WERI-Rb-1 (cell line): ENCODE measurements around the gene ZNF700.
"Not testable (repeated sequence)": the region's sequence is repeated elsewhere in the genome, so short reads cannot be mapped to it uniquely, and the experiment has no call there.

Source experiments
- DNase-seq: peaks from one replicate; pipeline ENCODE4 v3.0.0-alpha.2; 2020
- H3K27ac ChIP-seq: fragments of 250-450 bp; sonication (Bioruptor Pico); 2 replicates; pipeline ENCODE4 v1.5.1; 2020; ENCODE audit warnings: mild to moderate bottlenecking, moderate library complexity
- H3K27me3 ChIP-seq: fragments of 250-450 bp; sonication (Bioruptor Pico); 2 replicates; pipeline ENCODE4 v1.5.1; 2021; ENCODE audit warnings: mild to moderate bottlenecking, low read depth, moderate library complexity; ENCODE audit not compliant: insufficient read depth, severe bottlenecking
- H3K36me3 ChIP-seq: fragments of 250-450 bp; sonication (Bioruptor Pico); 2 replicates; pipeline ENCODE4 v1.5.1; 2020; ENCODE audit warnings: mild to moderate bottlenecking, moderate library complexity
- H3K4me3 ChIP-seq: 2 replicates; pipeline ENCODE4 v1.5.1; 2011; ENCODE audit warnings: low read depth, mild to moderate bottlenecking, control low read depth, low read length
- H3K9me3 ChIP-seq: fragments of 250-450 bp; sonication (Bioruptor Pico); 2 replicates; pipeline ENCODE4 v1.5.1; 2021; ENCODE audit warnings: mild to moderate bottlenecking, moderate library complexity; ENCODE audit not compliant: severe bottlenecking
- TF ChIP-seq, protein P1 (sequence below): IDR thresholded peaks from 2 replicates; pipeline ENCODE4 v1.5.1; 2011; ENCODE audit warnings: low read depth, mild to moderate bottlenecking, control low read depth, inconsistent platforms, low read length

ZNF700 gene

DNA sequence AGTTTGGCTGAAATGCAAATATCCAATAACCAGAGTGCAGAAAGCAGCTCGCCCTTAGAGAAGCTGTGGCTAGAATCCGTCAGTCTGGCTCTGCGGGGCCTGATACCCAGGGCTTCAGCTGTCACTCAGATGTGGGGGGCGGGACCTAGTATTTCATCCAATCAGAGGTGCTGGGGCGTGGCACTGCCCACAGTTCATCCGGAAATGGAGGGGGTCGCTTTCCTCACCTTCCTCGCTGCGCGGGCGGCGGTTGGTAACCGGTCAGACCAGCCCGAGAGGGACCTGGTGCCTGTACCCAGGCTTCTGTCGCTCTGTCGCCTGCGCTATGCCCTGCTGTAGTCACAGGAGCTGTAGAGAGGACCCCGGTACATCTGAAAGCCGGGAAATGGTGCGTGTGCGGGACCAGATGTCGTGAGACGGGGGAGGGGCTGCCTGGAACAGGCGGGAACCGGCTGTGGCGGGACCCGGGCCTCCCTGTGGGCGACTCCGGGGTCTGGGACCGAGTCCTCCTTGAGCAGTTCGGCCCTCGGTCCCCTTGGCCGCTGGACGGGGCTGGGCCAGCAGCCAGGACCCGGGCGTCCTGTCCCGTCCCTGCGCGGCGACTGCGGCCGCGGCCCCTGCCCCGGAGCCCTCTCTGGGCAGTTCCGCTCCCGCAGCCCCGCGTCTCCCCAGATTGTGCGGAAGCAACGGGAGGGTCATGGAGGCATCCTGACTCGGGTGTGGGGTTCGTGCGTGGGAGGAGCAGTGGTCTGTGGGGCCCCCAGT is at the start of gene ZNF700:
Gene ZNF700 (plus strand): TSS at position 222 of the 765 bp plus-strand sequence. CDS start 104 bp downstream, at position 326.
- no peaks in the 10 kb centered on the region for H3K27me3 ChIP-seq
- TF ChIP-seq, protein P1, sequence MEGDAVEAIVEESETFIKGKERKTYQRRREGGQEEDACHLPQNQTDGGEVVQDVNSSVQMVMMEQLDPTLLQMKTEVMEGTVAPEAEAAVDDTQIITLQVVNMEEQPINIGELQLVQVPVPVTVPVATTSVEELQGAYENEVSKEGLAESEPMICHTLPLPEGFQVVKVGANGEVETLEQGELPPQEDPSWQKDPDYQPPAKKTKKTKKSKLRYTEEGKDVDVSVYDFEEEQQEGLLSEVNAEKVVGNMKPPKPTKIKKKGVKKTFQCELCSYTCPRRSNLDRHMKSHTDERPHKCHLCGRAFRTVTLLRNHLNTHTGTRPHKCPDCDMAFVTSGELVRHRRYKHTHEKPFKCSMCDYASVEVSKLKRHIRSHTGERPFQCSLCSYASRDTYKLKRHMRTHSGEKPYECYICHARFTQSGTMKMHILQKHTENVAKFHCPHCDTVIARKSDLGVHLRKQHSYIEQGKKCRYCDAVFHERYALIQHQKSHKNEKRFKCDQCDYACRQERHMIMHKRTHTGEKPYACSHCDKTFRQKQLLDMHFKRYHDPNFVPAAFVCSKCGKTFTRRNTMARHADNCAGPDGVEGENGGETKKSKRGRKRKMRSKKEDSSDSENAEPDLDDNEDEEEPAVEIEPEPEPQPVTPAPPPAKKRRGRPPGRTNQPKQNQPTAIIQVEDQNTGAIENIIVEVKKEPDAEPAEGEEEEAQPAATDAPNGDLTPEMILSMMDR = no peak
- no peaks in the 10 kb centered on the region for H3K9me3 ChIP-seq

DNA sequence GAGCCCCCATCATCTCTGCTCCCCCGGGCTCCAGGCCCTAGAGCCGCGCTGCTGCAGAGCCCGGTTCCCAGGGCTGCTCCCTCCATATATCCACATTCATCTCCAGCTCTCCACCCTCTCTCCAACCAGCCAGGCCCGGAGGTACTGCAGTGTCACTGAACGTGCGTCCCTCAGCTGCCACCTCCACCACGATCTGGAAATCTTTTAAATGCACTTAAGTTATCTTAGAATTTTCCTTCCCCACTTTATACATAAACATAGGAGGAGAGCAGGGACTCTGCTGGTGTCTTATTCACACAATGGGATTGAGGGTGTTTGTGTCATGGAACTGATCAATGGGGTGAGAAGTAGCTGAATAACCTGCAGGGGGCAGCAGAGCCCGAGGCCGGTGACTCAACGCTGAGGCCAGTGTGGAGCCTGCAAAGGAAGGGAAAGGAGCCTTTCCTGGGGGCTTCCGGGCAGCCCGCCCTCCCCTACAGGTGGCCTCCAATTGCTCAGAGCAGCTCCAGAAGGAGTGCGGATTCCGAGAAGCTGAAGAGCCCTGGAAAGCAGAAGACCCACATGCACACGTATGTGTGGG is 45.1 kb upstream of the ZNF700 start:
- H3K4me3 ChIP-seq, H3K9me3 ChIP-seq, H3K27ac ChIP-seq, H3K36me3 ChIP-seq, H3K27me3 ChIP-seq: not testable (repeated sequence)
- DNase-seq = peak; percentile 58
- TF ChIP-seq, protein P1 = peak; percentile 49

More for the DNA sequence above, at the start of gene ZNF700:
- peak within 1 kb of the TSS; percentile 65 for H3K4me3 ChIP-seq
- peak within 1 kb of the TSS; percentile 95 for H3K27ac ChIP-seq
- peak; percentile 97 for DNase-seq
- peaks cover 20% of the 10 kb centered on the region for H3K36me3 ChIP-seq

DNA sequence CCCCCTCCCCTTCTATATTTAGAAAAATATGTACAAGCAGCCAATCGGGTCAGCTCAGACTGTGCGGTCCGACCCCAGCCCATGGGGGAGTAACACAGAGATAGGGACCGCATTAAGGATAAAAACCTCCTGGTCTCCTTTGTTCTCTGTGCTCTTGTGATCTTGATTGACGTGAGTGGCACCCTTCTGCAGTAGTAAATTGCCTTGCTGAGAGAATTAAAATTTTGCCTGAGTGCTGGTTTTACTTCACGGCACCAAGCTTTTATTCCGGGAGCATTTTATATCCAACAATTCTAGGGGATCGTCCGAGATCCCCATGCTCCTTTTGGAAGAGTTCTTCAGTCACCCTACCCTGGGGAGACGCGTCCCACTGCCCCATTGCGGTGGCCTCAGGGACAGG is 44.3 kb upstream of the ZNF700 start:
- H3K27me3 ChIP-seq = no peaks in the 10 kb centered on the region
- no peak overlapping the region for H3K4me3 ChIP-seq
- no peak overlapping the region for H3K27ac ChIP-seq
- DNase-seq = no peak
- no peaks in the 10 kb centered on the region for H3K36me3 ChIP-seq
- TF ChIP-seq, protein P1 = no peak
- peaks cover 5% of the 10 kb centered on the region for H3K9me3 ChIP-seq

DNA sequence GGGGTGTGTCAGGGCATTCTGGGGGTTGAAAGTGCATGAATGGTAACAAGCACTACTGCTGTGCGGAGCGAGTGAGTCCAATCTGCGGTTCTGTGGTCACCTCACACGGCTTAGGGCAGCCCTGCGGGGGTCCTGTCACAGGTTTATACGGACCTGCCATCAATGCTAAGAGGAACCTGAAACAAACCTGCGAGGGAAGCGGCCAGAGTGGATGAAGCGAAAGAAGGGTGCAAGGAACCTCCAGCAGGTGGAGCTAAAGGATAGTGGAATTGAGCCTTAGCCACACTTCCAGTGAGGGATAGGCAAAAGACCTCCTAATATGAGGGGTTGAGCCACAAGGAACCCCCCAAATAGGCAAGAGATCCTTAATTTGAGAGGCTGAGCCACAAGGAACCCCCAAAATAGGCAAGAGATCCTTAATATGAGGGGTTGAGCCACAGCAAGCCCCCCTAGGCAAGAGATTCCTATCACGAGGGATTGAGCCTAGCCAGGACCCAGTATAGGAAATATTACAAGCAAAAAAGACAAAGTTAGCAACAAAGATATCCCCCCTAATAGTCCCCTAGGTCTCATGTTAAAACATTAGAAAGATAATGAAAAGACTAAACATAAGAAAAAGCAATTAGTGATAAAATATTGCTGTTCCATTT is 43.6 kb upstream of the ZNF700 start:
- peak; percentile 72 for DNase-seq
- H3K9me3 ChIP-seq = peaks cover 5% of the 10 kb centered on the region
- no peak overlapping the region for H3K4me3 ChIP-seq
- H3K27me3 ChIP-seq = no peaks in the 10 kb centered on the region
- H3K36me3 ChIP-seq = no peaks in the 10 kb centered on the region
- H3K27ac ChIP-seq = peak overlapping the region; percentile 58
- TF ChIP-seq, protein P1 = peak; percentile 84

DNA sequence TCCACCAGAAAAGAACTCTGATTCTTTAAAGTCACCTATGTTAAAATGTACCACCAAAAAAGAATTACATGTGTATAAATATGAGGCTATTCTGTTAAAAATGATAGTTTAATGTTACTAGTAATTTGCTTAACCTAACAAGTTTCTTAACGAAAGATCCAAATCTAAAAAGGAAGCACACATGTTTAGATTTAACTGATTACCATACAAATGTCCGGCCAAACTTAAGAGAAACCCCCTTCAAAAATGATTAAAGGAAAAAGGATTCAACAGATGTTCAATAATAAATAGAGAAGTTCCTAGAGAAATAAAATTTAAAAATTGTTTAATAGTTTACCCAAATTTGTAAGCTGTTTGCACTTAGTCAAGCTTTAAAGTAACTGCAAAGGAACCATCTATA is 42.3 kb upstream of the ZNF700 start:
- Histone ChIP-seq H3K9me3 (peaks cover 5% of the 10 kb centered on the region), H3K27me3 (no peaks in the 10 kb centered on the region), H3K36me3 (no peaks in the 10 kb centered on the region), H3K4me3 (peak overlapping the region; percentile 13), H3K27ac (peak overlapping the region; percentile 58)
- TF ChIP-seq, protein P1 = no peak
- no peak for DNase-seq
